Measurements from ENCODE around the gene C4A. TPM values are rescaled to one million over a fixed set of nuclear protein-coding genes. Genes with fewer than 3 reads are reported as not detected.

Gene C4A
- total and polyA plus RNA-seq, 2 of the 13 experiments (the other 11 are each of a cell fraction or from before 2014, with no cell fraction given), result 165 to 478 TPM

DNA sequence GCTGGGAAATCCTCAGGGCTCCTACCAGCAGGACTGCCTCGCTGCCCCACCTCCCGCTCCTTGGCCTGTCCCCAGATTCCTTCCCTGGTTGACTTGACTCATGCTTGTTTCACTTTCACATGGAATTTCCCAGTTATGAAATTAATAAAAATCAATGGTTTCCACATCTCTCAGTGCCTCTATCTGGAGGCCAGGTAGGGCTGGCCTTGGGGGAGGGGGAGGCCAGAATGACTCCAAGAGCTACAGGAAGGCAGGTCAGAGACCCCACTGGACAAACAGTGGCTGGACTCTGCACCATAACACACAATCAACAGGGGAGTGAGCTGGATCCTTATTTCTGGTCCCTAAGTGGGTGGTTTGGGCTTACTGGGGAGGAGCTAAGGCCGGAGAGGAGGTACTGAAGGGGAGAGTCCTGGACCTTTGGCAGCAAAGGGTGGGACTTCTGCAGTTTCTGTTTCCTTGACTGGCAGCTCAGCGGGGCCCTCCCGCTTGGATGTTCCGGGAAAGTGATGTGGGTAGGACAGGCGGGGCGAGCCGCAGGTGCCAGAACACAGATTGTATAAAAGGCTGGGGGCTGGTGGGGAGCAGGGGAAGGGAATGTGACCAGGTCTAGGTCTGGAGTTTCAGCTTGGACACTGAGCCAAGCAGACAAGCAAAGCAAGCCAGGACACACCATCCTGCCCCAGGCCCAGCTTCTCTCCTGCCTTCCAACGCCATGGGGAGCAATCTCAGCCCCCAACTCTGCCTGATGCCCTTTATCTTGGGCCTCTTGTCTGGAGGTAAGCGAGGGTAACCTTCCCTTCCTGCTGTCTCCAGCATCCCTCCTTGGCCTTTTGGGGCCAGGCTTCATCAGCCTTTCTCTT is 36.1 kb upstream of the C4A start, which contains the start of gene CFB (continued):
- TF ChIP-seq PCBP1 (IDR thresholded peaks at IDR 0.05; ENCODE audit: borderline replicate concordance, low read depth, low read length) (no peak), JUND (CRISPR knock-in tag; IDR thresholded peaks at IDR 0.05) (no peak), ZNF556 (CRISPR knock-in tag; IDR thresholded peaks at IDR 0.05; ENCODE audit: borderline replicate concordance) (peak; percentile 88; the same call in 1 of the 2 replicates), ZNF180 (CRISPR knock-in tag; IDR thresholded peaks at IDR 0.05; ENCODE audit: borderline replicate concordance, low read depth) (no peak), ZFP37 (CRISPR knock-in tag; IDR thresholded peaks at IDR 0.05; ENCODE audit: borderline replicate concordance) (0 out of 2 replicates have a peak, but pooled peaks have one; percentile 12), SOX13 (IDR thresholded peaks at IDR 0.05) (0 out of 2 replicates have a peak, but pooled peaks have one; percentile 12), SOX13 (CRISPR knock-in tag; conservative IDR thresholded peaks at IDR 0.05 in 1 of 2, IDR thresholded peaks at IDR 0.05 in 1 of 2) (peak in 1 of 2 experiments; percentile 84; a peak in 2 of 4 replicates), HOXD1 (CRISPR knock-in tag; IDR thresholded peaks at IDR 0.05) (no peak), ZNF557 (CRISPR knock-in tag; IDR thresholded peaks at IDR 0.05) (no peak), ZFP36L2 (CRISPR knock-in tag; IDR thresholded peaks at IDR 0.05) (no peak; the same call in 1 of the 2 replicates), ZNF44 (CRISPR knock-in tag; IDR thresholded peaks at IDR 0.05) (no peak; the same call in 1 of the 2 replicates), SKI (IDR thresholded peaks at IDR 0.05; ENCODE audit: partially characterized antibody) (peak; percentile 78), ZNF12 (CRISPR knock-in tag; IDR thresholded peaks at IDR 0.05) (no peak), ZZZ3 (CRISPR knock-in tag; IDR thresholded peaks at IDR 0.05; ENCODE audit: borderline replicate concordance) (no peak), NFE2L1 (CRISPR knock-in tag; IDR thresholded peaks at IDR 0.05; ENCODE audit: borderline replicate concordance) (no peak), HOXA9 (CRISPR knock-in tag; IDR thresholded peaks at IDR 0.05; ENCODE audit: borderline replicate concordance) (no peak), ZNF780A (CRISPR knock-in tag; IDR thresholded peaks at IDR 0.05) (peak; percentile 50; the same call in 1 of the 2 replicates), ZMYM3 (CRISPR knock-in tag; IDR thresholded peaks at IDR 0.05) (peak; percentile 53; the same call in 1 of the 2 replicates), FOSL2 (CRISPR knock-in tag; IDR thresholded peaks at IDR 0.05) (peak; percentile 84), TGIF2 (CRISPR knock-in tag; IDR thresholded peaks at IDR 0.05) (peak; percentile 67), ZNF432 (CRISPR knock-in tag; IDR thresholded peaks at IDR 0.05; ENCODE audit: borderline replicate concordance) (no peak)
- TF ChIP-seq, protein P1, sequence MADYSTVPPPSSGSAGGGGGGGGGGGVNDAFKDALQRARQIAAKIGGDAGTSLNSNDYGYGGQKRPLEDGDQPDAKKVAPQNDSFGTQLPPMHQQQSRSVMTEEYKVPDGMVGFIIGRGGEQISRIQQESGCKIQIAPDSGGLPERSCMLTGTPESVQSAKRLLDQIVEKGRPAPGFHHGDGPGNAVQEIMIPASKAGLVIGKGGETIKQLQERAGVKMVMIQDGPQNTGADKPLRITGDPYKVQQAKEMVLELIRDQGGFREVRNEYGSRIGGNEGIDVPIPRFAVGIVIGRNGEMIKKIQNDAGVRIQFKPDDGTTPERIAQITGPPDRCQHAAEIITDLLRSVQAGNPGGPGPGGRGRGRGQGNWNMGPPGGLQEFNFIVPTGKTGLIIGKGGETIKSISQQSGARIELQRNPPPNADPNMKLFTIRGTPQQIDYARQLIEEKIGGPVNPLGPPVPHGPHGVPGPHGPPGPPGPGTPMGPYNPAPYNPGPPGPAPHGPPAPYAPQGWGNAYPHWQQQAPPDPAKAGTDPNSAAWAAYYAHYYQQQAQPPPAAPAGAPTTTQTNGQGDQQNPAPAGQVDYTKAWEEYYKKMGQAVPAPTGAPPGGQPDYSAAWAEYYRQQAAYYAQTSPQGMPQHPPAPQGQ (CRISPR knock-in tag; IDR thresholded peaks at IDR 0.05; ENCODE audit: borderline replicate concordance), result peak; percentile 38; the same call in 1 of the 2 replicates
- TF ChIP-seq, protein P2, sequence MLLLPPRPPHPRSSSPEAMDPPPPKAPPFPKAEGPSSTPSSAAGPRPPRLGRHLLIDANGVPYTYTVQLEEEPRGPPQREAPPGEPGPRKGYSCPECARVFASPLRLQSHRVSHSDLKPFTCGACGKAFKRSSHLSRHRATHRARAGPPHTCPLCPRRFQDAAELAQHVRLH (CRISPR knock-in tag; IDR thresholded peaks at IDR 0.05; ENCODE audit: borderline replicate concordance, low read depth), result peak; percentile 56; the same call in 1 of the 2 replicates
- TF ChIP-seq, protein P3, sequence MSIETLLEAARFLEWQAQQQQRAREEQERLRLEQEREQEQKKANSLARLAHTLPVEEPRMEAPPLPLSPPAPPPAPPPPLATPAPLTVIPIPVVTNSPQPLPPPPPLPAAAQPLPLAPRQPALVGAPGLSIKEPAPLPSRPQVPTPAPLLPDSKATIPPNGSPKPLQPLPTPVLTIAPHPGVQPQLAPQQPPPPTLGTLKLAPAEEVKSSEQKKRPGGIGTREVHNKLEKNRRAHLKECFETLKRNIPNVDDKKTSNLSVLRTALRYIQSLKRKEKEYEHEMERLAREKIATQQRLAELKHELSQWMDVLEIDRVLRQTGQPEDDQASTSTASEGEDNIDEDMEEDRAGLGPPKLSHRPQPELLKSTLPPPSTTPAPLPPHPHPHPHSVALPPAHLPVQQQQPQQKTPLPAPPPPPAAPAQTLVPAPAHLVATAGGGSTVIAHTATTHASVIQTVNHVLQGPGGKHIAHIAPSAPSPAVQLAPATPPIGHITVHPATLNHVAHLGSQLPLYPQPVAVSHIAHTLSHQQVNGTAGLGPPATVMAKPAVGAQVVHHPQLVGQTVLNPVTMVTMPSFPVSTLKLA (IDR thresholded peaks at IDR 0.05), result peak; percentile 26; the same call in 1 of the 2 replicates
- TF ChIP-seq, protein P4, sequence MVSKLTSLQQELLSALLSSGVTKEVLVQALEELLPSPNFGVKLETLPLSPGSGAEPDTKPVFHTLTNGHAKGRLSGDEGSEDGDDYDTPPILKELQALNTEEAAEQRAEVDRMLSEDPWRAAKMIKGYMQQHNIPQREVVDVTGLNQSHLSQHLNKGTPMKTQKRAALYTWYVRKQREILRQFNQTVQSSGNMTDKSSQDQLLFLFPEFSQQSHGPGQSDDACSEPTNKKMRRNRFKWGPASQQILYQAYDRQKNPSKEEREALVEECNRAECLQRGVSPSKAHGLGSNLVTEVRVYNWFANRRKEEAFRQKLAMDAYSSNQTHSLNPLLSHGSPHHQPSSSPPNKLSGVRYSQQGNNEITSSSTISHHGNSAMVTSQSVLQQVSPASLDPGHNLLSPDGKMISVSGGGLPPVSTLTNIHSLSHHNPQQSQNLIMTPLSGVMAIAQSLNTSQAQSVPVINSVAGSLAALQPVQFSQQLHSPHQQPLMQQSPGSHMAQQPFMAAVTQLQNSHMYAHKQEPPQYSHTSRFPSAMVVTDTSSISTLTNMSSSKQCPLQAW (CRISPR knock-in tag; IDR thresholded peaks at IDR 0.05), result peak; percentile 78

Data from HepG2 (cell line).